B cell (primary cell): Measurements from ENCODE around the gene DDX52. TPM values are rescaled to one million over a fixed set of nuclear protein-coding genes. Genes with fewer than 3 reads are reported as not detected.

Experiments
- ATAC-seq: fragments of 200-7000 bp; cut with Tn5 transposase; one replicate; pipeline ENCODE4 v1.10.0; 2021; ENCODE audit warnings: low read depth, mild to moderate bottlenecking, moderate number of reproducible peaks, moderate library complexity
- CTCF ChIA-PET: fragments of 350-600 bp; sonication (Branson Sonifier 250); formaldehyde crosslinking; loops from one replicate; lab custom pipeline; 2021; ENCODE audit warnings: antibody characterized with exemption, inconsistent platforms; lab: Charles Lee
- POLR2A ChIA-PET: fragments of 350-600 bp; sonication (Branson Sonifier 250); formaldehyde crosslinking; loops from one replicate; lab custom pipeline; 2021; ENCODE audit warnings: antibody characterized with exemption; lab: Charles Lee
- DNase-seq: peaks from one replicate; pipeline ENCODE4 v3.0.0; 2013
- H2AFZ ChIP-seq: 2 replicates; pipeline ENCODE4 v1.6.1; 2012; ENCODE audit warnings: mild to moderate bottlenecking, low read depth, low read length; ENCODE audit not compliant: insufficient read depth, poor library complexity, severe bottlenecking
- H3K27ac ChIP-seq, 2 donors: 1 replicate in 1 of 2; 2 replicates in 1 of 2; pipeline ENCODE4 v1.5.1; 2012 to 2013; ENCODE audit warnings: low read length in 2 of 2, mild to moderate bottlenecking in 2 of 2, moderate library complexity in 1 of 2
- H3K27me3 ChIP-seq, 4 experiments: fragments of 200-600 bp in 1 of 4; sonication (generic) in 1 of 4; replicated peaks in 1 of 4; 1 replicate in 2 of 4; 2 replicates in 2 of 4; pipeline versions ENCODE4 v1.6.1 to v1.7.0; 2013 to 2016; ENCODE audit warnings: low read length in 3 of 4, mild to moderate bottlenecking in 2 of 4, mixed read lengths in 1 of 4, moderate library complexity in 1 of 4; ENCODE audit not compliant: insufficient read depth in 4 of 4, control insufficient read depth in 3 of 4; ENCODE audit errors: control extremely low read depth in 1 of 4
- H3K36me3 ChIP-seq, 2 experiments: replicated peaks in 1 of 2; 1 replicate in 1 of 2; 2 replicates in 1 of 2; pipeline versions ENCODE4 v1.6.1 to v1.7.1; 2013; ENCODE audit warnings: low read length in 1 of 2; ENCODE audit not compliant: insufficient read depth in 2 of 2, control insufficient read depth in 1 of 2; ENCODE audit errors: control extremely low read depth in 1 of 2, extremely low read depth in 1 of 2
- H3K4me1 ChIP-seq, 2 donors: fragments of 200-600 bp in 1 of 2; sonication (generic) in 1 of 2; 1 replicate in 1 of 2; 2 replicates in 1 of 2; pipeline versions ENCODE4 v1.5.1 to v1.6.1; 2013 to 2017; ENCODE audit warnings: low read length in 2 of 2; ENCODE audit not compliant: control insufficient read depth in 2 of 2, insufficient read depth in 2 of 2
- H3K4me2 ChIP-seq: replicated peaks from 2 replicates; pipeline ENCODE3; 2012; ENCODE audit warnings: mild to moderate bottlenecking, low read depth, low read length; ENCODE audit not compliant: poor library complexity, severe bottlenecking
- H3K4me3 ChIP-seq, 5 experiments: fragments of 200-600 bp in 1 of 5; sonication (generic) in 1 of 5; 1 replicate in 3 of 5; 2 replicates in 2 of 5; pipeline versions ENCODE4 v1.5.1 to v1.7.0; 2011 to 2016; ENCODE audit warnings: low read length in 4 of 5, mild to moderate bottlenecking in 4 of 5, low read depth in 2 of 5, control low read depth in 1 of 5, moderate library complexity in 1 of 5; ENCODE audit not compliant: insufficient read depth in 1 of 5; ENCODE audit errors: control extremely low read depth in 1 of 5, extremely low read depth in 1 of 5
- H3K79me2 ChIP-seq: fragments of 200-600 bp; sonication (generic); one replicate; pipeline ENCODE4 v1.6.0; 2016; ENCODE audit warnings: low read length; ENCODE audit not compliant: control insufficient read depth, insufficient read depth
- H3K9ac ChIP-seq: fragments of 200-600 bp; sonication (generic); 2 replicates; pipeline ENCODE4 v1.6.1; 2017; ENCODE audit warnings: mild to moderate bottlenecking, low read length, moderate library complexity
- H3K9me3 ChIP-seq, 3 donors: one replicate each; pipeline versions ENCODE4 v1.6.1 to v1.7.1; 2013; ENCODE audit warnings: low read length in 2 of 3; ENCODE audit not compliant: control insufficient read depth in 2 of 3, insufficient read depth in 1 of 3; ENCODE audit errors: control extremely low read depth in 1 of 3
- H4K20me1 ChIP-seq: 2 replicates; pipeline ENCODE4 v1.6.0; 2012; ENCODE audit warnings: mild to moderate bottlenecking, low read length; ENCODE audit not compliant: insufficient read depth, control insufficient read depth, poor library complexity, severe bottlenecking
- H3K27ac Mint-ChIP-seq: one replicate; pipeline ENCODE4 v1.8.0; 2021; ENCODE audit warnings: mixed read lengths
- H3K27me3 Mint-ChIP-seq: one replicate; pipeline ENCODE4 v1.8.0; 2021; ENCODE audit warnings: mixed read lengths
- H3K4me1 Mint-ChIP-seq: one replicate; pipeline ENCODE4 v1.8.0; 2021; ENCODE audit warnings: mixed read lengths
- H3K4me3 Mint-ChIP-seq: one replicate; pipeline ENCODE4 v1.8.0; 2021; ENCODE audit warnings: mixed read lengths
- H3K9me3 Mint-ChIP-seq: one replicate; pipeline ENCODE4 v1.8.0; 2022; ENCODE audit warnings: mixed read lengths; ENCODE audit not compliant: insufficient read depth
- EZH2 ChIP-seq: IDR thresholded peaks from 2 replicates; pipeline ENCODE4 v1.6.1; 2012; ENCODE audit warnings: borderline replicate concordance, low read depth, mild to moderate bottlenecking, moderate library complexity, low read length; ENCODE audit not compliant: insufficient read depth, poor library complexity, severe bottlenecking
- WGBS: methylation state at CpG from one replicate; pipeline ENCODE4 v1.1.5; 2013; ENCODE audit warnings: missing lambda C conversion rate; ENCODE audit not compliant: insufficient coverage; 5-methylcytosine and 5-hydroxymethylcytosine counted together
- intact Hi-C: fragments of 100-400 bp; cut with micrococcal nuclease; formaldehyde crosslinking; loops from one replicate; pipeline ENCODE4 v1.10.0; 2022
- polyA plus RNA-seq: library from polyadenylated mRNA; depleted of rRNA; stranded (reverse); fragments of >200 nt; gene quantifications from 2 replicates; pipeline ENCODE4 v1.2.3, GENCODE V29; 2012
- total RNA-seq, 2 donors: library from RNA; stranded (reverse); fragments of 120-200 nt in 1 of 2; gene quantifications; 1 replicate in 1 of 2; 2 replicates in 1 of 2; pipeline versions ENCODE4 v1.2.3 to v1.2.4, GENCODE V29; 2013 to 2022
- TF ChIP-seq, protein P1 (sequence below): fragments of 200-600 bp; IDR thresholded peaks from one replicate; pipeline ENCODE4 v1.8.0; 2022; ENCODE audit warnings: antibody characterized with exemption, mild to moderate bottlenecking

The DDX52 gene
- total and polyA plus RNA-seq, 2 donors (not counting 1 experiment from before 2014, with no cell fraction given), result 5.7 to 38.2 TPM

DNA sequence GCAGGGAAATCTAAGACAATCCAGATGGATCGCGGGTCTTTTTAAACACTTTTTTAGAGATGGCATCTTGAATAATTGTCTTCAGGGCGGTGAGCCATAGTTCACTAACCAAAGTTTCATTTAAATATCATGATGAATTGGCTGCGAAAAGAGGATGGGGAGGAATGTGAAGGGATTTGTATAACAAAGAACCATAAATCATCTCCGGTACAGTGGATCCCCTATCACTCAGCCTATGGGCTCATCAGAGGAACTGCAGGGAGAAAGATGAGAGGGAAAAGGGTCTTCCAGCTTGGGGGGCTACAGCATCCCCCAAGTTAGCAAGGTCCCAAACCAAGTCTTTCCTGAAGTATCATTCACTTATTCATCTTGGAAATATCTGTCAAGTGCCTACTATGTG is 16.7 kb upstream of the DDX52 start:
- DNase-seq (no peak), ATAC-seq (no peak)
- POLR2A ChIA-PET, result no interaction called here
- H3K4me1 Mint-ChIP-seq, result no peaks in the 10 kb centered on the region
- no CpG with 5 or more reads among the region's 5 CpGs for WGBS
- Histone ChIP-seq H3K79me2 (no peaks in the 10 kb centered on the region), H3K4me3 (no peak overlapping the region), H3K4me1 (no peaks in the 10 kb centered on the region), H3K27me3 (peaks cover 0 to 5% (median 2%) of the 10 kb centered on the region in 4 experiments), H3K36me3 (no peaks in the 10 kb centered on the region), H3K4me2 (no peak overlapping the region), H2AFZ (no peak overlapping the region), H3K27ac (no peak overlapping the region), H3K9me3 (no peaks in the 10 kb centered on the region), H4K20me1 (no peaks in the 10 kb centered on the region), H3K9ac (no peak overlapping the region)
- H3K9me3 Mint-ChIP-seq, result no peaks in the 10 kb centered on the region
- H3K4me3 Mint-ChIP-seq, result no peak overlapping the region
- no peak for TF ChIP-seq EZH2
- intact Hi-C loops, result no loop called here
- peaks cover 11% of the 10 kb centered on the region for H3K27me3 Mint-ChIP-seq
- no peak overlapping the region for H3K27ac Mint-ChIP-seq
- CTCF ChIA-PET, result interaction anchor here (1.9 kb wide), 1 partner anchor 10 kb away, joined by 9 read pairs; no protein-coding TSS in a partner anchor

DNA sequence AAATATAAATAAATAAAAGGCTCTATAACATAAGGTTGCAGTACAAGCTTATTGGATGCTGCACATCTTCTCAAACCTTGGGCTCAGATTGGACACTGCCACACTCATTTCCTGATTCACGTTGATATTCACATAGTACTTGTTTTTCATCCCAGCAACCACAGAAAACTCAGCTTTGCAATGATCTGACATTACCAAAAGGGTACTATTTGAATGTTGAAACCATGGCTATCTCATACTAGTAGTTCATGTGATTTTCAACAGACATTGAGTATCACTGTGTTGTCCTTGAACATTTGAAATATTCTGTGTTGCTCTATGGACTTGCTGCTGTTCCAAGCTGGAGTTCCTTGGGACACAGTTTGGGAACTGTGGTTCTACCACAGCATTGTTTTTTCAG is 14.0 kb upstream of the DDX52 start:
- WGBS, result 80% methylated on average over 1 of the region's 1 CpG
- intact Hi-C loops, result no loop called here
- H3K9me3 ChIP-seq, result no peaks in the 10 kb centered on the region
- no peak overlapping the region for H3K27ac ChIP-seq
- H2AFZ ChIP-seq, result no peak overlapping the region
- Mint-ChIP-seq H3K27ac (no peak overlapping the region), H3K4me3 (no peak overlapping the region), H3K27me3 (peaks cover 11% of the 10 kb centered on the region), H3K4me1 (no peaks in the 10 kb centered on the region), H3K9me3 (no peaks in the 10 kb centered on the region)
- H3K27me3 ChIP-seq, result peaks cover 0 to 5% (median 2%) of the 10 kb centered on the region in 4 experiments
- no peaks in the 10 kb centered on the region for H4K20me1 ChIP-seq
- no peaks in the 10 kb centered on the region for H3K36me3 ChIP-seq
- H3K4me3 ChIP-seq, result no peak overlapping the region
- ATAC-seq (no peak), DNase-seq (no peak)
- H3K4me2 ChIP-seq, result no peak overlapping the region
- CTCF ChIA-PET, result no interaction called here
- H3K4me1 ChIP-seq, result no peaks in the 10 kb centered on the region
- POLR2A ChIA-PET, result no interaction called here
- H3K79me2 ChIP-seq, result no peaks in the 10 kb centered on the region
- no peak overlapping the region for H3K9ac ChIP-seq
- TF ChIP-seq, protein P1, sequence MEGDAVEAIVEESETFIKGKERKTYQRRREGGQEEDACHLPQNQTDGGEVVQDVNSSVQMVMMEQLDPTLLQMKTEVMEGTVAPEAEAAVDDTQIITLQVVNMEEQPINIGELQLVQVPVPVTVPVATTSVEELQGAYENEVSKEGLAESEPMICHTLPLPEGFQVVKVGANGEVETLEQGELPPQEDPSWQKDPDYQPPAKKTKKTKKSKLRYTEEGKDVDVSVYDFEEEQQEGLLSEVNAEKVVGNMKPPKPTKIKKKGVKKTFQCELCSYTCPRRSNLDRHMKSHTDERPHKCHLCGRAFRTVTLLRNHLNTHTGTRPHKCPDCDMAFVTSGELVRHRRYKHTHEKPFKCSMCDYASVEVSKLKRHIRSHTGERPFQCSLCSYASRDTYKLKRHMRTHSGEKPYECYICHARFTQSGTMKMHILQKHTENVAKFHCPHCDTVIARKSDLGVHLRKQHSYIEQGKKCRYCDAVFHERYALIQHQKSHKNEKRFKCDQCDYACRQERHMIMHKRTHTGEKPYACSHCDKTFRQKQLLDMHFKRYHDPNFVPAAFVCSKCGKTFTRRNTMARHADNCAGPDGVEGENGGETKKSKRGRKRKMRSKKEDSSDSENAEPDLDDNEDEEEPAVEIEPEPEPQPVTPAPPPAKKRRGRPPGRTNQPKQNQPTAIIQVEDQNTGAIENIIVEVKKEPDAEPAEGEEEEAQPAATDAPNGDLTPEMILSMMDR, result no peak
- no peak for TF ChIP-seq EZH2
